ENCODE results near the gene KDELR1.

KDELR1 gene

GRCh38 chr19:48419158-48419920 is 28.0 kb upstream of the KDELR1 start:
- peak; percentile 37 for DNase-seq (ENCODE audit: low read depth)
- no peak for TF ChIP-seq CTCF (conservative IDR thresholded peaks at IDR 0.05; ENCODE audit: control insufficient read depth, insufficient read depth, low read depth, low read length)

GRCh38 chr19:48418317-48419064 is 27.1 kb upstream of the KDELR1 start:
- H3K4me3 ChIP-seq (ENCODE audit: control insufficient read depth, low read depth, low read length) = no peak overlapping the region
- TF ChIP-seq CTCF (conservative IDR thresholded peaks at IDR 0.05; ENCODE audit: control insufficient read depth, insufficient read depth, low read depth, low read length) = no peak
- peak; percentile 50 for DNase-seq (ENCODE audit: low read depth)

More at GRCh38 chr19:48419158-48419920, 28.0 kb upstream of the KDELR1 start:
- no peak overlapping the region for H3K4me3 ChIP-seq (ENCODE audit: control insufficient read depth, low read depth, low read length)

GRCh38 chr19:48417421-48417820 is 26.1 kb upstream of the KDELR1 start:
- no peak for DNase-seq (ENCODE audit: low read depth)
- TF ChIP-seq CTCF (conservative IDR thresholded peaks at IDR 0.05; ENCODE audit: control insufficient read depth, insufficient read depth, low read depth, low read length) = no peak
- H3K4me3 ChIP-seq (ENCODE audit: control insufficient read depth, low read depth, low read length) = no peak overlapping the region

- TF ChIP-seq CTCF (conservative IDR thresholded peaks at IDR 0.05; ENCODE audit: control insufficient read depth, insufficient read depth, low read depth, low read length) = no peak
- DNase-seq (ENCODE audit: low read depth) = no peak
- H3K4me3 ChIP-seq (ENCODE audit: control insufficient read depth, low read depth, low read length) = no peak overlapping the region
Measured at GRCh38 chr19:48415806-48416221, 24.5 kb upstream of the KDELR1 start.

- peak; percentile 60 for DNase-seq (ENCODE audit: low read depth)
- H3K4me3 ChIP-seq (ENCODE audit: control insufficient read depth, low read depth, low read length) = no peak overlapping the region
- TF ChIP-seq CTCF (conservative IDR thresholded peaks at IDR 0.05; ENCODE audit: control insufficient read depth, insufficient read depth, low read depth, low read length) = no peak
Measured at GRCh38 chr19:48415395-48415794, 24.0 kb upstream of the KDELR1 start.

- no peak overlapping the region for H3K4me3 ChIP-seq (ENCODE audit: control insufficient read depth, low read depth, low read length)
- no peak for DNase-seq (ENCODE audit: low read depth)
- no peak for TF ChIP-seq CTCF (conservative IDR thresholded peaks at IDR 0.05; ENCODE audit: control insufficient read depth, insufficient read depth, low read depth, low read length)
Measured at GRCh38 chr19:48413879-48414587, 22.7 kb upstream of the KDELR1 start.
